ENCODE results near the gene CHST8.

DNA sequence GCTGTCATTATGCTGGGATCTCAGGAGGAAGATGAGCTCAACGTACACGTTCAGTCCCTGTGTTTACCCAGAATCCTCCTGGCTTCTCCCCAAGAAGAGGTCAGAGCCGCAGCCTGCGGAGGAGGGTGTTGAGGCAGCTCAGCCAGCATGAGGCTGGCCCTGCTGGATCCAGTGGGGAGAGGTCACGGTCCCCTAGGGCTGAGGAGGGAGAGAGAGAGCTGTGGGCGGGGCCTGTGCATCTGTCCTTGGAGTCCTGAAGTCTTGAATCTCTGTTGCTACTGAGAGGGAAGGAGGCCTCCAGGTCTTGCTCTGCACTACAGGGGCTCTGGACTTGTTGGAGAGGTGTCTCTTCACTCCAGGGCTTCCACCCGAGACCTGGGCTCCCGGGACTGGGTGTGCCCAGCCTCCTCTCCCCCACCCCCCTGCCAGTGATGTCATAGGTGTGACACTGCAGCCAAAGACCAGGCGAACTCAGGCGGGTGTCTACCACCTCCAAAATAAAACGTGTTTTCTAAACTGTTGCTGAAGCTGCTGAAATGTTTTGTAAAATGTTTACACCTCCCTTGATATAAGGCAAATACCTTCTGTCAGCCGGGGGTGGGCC lies 97.0 kb downstream of the CHST8 start:
- no peak for TF ChIP-seq NFRKB (IDR thresholded peaks at IDR 0.05)
- TF ChIP-seq, protein P1, sequence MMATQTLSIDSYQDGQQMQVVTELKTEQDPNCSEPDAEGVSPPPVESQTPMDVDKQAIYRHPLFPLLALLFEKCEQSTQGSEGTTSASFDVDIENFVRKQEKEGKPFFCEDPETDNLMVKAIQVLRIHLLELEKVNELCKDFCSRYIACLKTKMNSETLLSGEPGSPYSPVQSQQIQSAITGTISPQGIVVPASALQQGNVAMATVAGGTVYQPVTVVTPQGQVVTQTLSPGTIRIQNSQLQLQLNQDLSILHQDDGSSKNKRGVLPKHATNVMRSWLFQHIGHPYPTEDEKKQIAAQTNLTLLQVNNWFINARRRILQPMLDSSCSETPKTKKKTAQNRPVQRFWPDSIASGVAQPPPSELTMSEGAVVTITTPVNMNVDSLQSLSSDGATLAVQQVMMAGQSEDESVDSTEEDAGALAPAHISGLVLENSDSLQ (IDR thresholded peaks at IDR 0.05), result no peak
- no peak for TF ChIP-seq BHLHE40 (IDR thresholded peaks at IDR 0.05; ENCODE audit: borderline replicate concordance)
- no peak for TF ChIP-seq SUZ12 (IDR thresholded peaks at IDR 0.05)
- no peak for TF ChIP-seq FOXM1 (IDR thresholded peaks at IDR 0.05; ENCODE audit: borderline replicate concordance)
- no peak for TF ChIP-seq SP1 (IDR thresholded peaks at IDR 0.05)
- no peak for TF ChIP-seq LEF1 (IDR thresholded peaks at IDR 0.05; ENCODE audit: borderline replicate concordance)
- no peak for TF ChIP-seq TARDBP (IDR thresholded peaks at IDR 0.05)
- TF ChIP-seq ARNT (IDR thresholded peaks at IDR 0.05), result no peak
- TF ChIP-seq CTBP1 (IDR thresholded peaks at IDR 0.05; ENCODE audit: borderline replicate concordance), result no peak
- TF ChIP-seq FOXA1 (IDR thresholded peaks at IDR 0.05), result no peak
- TF ChIP-seq ELF4 (IDR thresholded peaks at IDR 0.05), result no peak
- no peak for TF ChIP-seq L3MBTL2 (conservative IDR thresholded peaks at IDR 0.05)
